Kidney tubule cell (primary cell): Measurements from ENCODE around the gene TMEM9.
A peak's percentile ranks its signal among the peaks of the same experiment; 100 is the strongest.

Experiments used
- DNase-seq: peaks from one replicate; pipeline ENCODE4 v3.0.0-alpha.2; 2018; ENCODE audit warnings: low spot score

TMEM9 gene

GRCh38 chr1:201145816-201146215, 8.5 kb downstream of the TMEM9 start:
- DNase-seq, result no peak

- no peak for DNase-seq
These were observed 9.1 kb downstream of the TMEM9 start for GRCh38 chr1:201145132-201145531.

GRCh38 chr1:201144701-201145100, 9.6 kb downstream of the TMEM9 start:
- DNase-seq, result no peak

- no peak for DNase-seq
These were observed 10.3 kb downstream of the TMEM9 start for GRCh38 chr1:201143726-201144635.

GRCh38 chr1:201142849-201143725, 11.2 kb downstream of the TMEM9 start:
- no peak for DNase-seq

GRCh38 chr1:201142011-201142848, 12.0 kb downstream of the TMEM9 start:
- no peak for DNase-seq

GRCh38 chr1:201141418-201141817, 12.9 kb downstream of the TMEM9 start:
- DNase-seq, result no peak

GRCh38 chr1:201140941-201141260, 13.4 kb downstream of the TMEM9 start:
- no peak for DNase-seq

GRCh38 chr1:201140235-201140940, 13.9 kb downstream of the TMEM9 start:
- DNase-seq, result no peak

- DNase-seq, result no peak
These were observed 14.5 kb downstream of the TMEM9 start for GRCh38 chr1:201139756-201140155.

- no peak for DNase-seq
These were observed 15.0 kb downstream of the TMEM9 start for GRCh38 chr1:201139306-201139705.

- no peak for DNase-seq
These were observed 15.9 kb downstream of the TMEM9 start for GRCh38 chr1:201138311-201138840.

- DNase-seq, result peak; percentile 85
These were observed 16.5 kb downstream of the TMEM9 start for GRCh38 chr1:201137579-201138310.

GRCh38 chr1:201137024-201137392, 17.3 kb downstream of the TMEM9 start:
- DNase-seq, result no peak

GRCh38 chr1:201136355-201137023, 17.8 kb downstream of the TMEM9 start:
- no peak for DNase-seq

- no peak for DNase-seq
These were observed 19.9 kb downstream of the TMEM9 start for GRCh38 chr1:201134405-201134804.

GRCh38 chr1:201131398-201131797, 22.9 kb downstream of the TMEM9 start:
- DNase-seq, result no peak

GRCh38 chr1:201128962-201129361, 25.3 kb downstream of the TMEM9 start:
- no peak for DNase-seq

GRCh38 chr1:201128476-201128875, 25.8 kb downstream of the TMEM9 start:
- DNase-seq, result no peak
